ENCODE results near the gene PTHLH. TPM values are rescaled to one million over a fixed set of nuclear protein-coding genes. Genes with fewer than 3 reads are reported as not detected.

The PTHLH gene
- polyA plus RNA-seq, 1 of the 3 experiments (the other 2 are of a cell fraction): 29.0 TPM

DNA sequence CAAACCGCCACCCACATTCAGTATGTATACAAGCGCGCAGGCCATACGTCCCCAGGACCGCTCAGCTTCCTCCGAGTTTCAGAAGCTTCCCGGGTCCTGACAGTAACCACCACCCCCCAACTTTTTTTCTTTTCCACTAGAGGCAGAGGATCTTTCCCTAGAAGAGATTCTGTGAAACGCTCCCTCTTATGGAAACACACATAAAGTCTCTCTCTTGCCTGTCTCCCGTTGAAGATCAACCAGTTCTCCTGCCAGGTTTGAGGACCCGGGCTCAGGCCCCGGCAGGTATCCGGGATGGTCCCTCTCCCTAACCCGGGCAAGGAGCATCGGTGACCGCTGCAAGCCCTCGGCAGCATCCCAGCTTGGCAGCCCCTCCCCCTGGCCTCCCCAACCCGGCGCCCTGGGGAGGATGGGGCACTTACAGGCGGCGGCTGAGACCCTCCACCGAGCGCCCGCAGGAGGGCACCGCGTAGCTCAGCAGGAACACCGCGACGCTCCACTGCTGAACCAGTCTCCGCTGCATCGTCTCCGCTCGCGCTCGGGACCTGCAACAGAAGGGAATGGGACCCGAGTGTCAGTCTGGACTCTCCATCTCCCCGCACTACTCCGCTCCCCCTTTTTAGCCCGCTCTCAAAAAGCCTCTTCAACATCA, 3.4 kb downstream of the PTHLH start (continued):
- TF ChIP-seq SIN3A (IDR thresholded peaks at IDR 0.05; ENCODE audit: borderline replicate concordance, low read depth, low read length): peak; percentile 36; the same call in 1 of the 2 replicates
- TF ChIP-seq MXI1 (IDR thresholded peaks at IDR 0.05; ENCODE audit: low read depth, low read length): no peak
- TF ChIP-seq, protein P1, sequence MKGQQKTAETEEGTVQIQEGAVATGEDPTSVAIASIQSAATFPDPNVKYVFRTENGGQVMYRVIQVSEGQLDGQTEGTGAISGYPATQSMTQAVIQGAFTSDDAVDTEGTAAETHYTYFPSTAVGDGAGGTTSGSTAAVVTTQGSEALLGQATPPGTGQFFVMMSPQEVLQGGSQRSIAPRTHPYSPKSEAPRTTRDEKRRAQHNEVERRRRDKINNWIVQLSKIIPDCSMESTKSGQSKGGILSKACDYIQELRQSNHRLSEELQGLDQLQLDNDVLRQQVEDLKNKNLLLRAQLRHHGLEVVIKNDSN (IDR thresholded peaks at IDR 0.05; ENCODE audit: borderline replicate concordance, low read depth): no peak
- TF ChIP-seq MAX (IDR thresholded peaks at IDR 0.05; ENCODE audit: low read depth): no peak
- TF ChIP-seq RCOR1 (IDR thresholded peaks at IDR 0.05; ENCODE audit: low read length): no peak
- TF ChIP-seq TAF1 (IDR thresholded peaks at IDR 0.05; ENCODE audit: borderline replicate concordance, low read depth, low read length): no peak
- no peak for TF ChIP-seq FOXJ3 (CRISPR knock-in tag; IDR thresholded peaks at IDR 0.05)
- TF ChIP-seq, protein P2, sequence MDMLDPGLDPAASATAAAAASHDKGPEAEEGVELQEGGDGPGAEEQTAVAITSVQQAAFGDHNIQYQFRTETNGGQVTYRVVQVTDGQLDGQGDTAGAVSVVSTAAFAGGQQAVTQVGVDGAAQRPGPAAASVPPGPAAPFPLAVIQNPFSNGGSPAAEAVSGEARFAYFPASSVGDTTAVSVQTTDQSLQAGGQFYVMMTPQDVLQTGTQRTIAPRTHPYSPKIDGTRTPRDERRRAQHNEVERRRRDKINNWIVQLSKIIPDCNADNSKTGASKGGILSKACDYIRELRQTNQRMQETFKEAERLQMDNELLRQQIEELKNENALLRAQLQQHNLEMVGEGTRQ (IDR thresholded peaks at IDR 0.05; ENCODE audit: borderline replicate concordance, low read depth, low read length): no peak
- TF ChIP-seq FOSL2 (IDR thresholded peaks at IDR 0.05; ENCODE audit: borderline replicate concordance, low read depth): no peak

DNA sequence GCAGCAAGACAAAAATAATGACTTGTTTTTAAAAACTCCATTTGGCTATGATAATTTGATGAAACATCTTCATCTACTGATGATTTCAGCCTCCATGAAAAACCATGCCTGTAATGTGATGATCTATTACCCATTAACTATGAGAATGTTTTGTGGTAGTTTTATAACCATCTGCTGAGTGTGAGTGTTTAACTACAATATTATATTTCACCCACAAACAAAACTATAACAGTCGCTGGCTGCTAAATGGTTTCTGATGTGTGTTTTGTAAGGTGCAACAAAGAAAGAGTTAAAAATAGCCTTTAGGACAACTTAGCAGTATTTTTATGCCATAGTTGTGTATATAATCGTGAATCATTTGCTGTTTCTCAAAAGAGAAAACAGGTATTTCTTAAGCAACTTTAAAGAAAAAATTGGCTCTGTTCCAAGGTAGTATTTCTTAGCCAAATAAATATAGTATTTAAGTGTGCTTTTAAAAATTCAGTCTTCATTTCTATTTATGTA, 4.9 kb downstream of the PTHLH start:
- Histone ChIP-seq H3K27me3 (ENCODE audit: insufficient read depth) (no peaks in the 10 kb centered on the region), H3K4me1 (ENCODE audit: control insufficient read depth in 1 of 2, insufficient read depth in 2 of 2, low read depth in 1 of 2, low read length in 1 of 2) (peaks cover 5 to 30% of the 10 kb centered on the region in 2 experiments; a peak in 3 of 4 replicates), H3K9me3 (no peaks in the 10 kb centered on the region), H2AFZ (ENCODE audit: low read depth) (no peak overlapping the region), H3F3A (replicated peaks; ENCODE audit: insufficient read depth) (peaks cover 66% of the 10 kb centered on the region), H4K20me1 (ENCODE audit: insufficient read depth) (no peaks in the 10 kb centered on the region), H3K4me3 (ENCODE audit: low read depth in 2 of 2, low read length in 1 of 2) (peak overlapping the region; percentile 57 to 77; a peak in 2 of 4 replicates), H3K9me2 (no peaks in the 10 kb centered on the region), H3K36me3 (replicated peaks in 1 of 2; ENCODE audit: control insufficient read depth in 1 of 2, insufficient read depth in 2 of 2, low read length in 1 of 2) (peaks cover 0 to 11% of the 10 kb centered on the region in 2 experiments), H3K9ac (peak overlapping the region; percentile 91), H3K79me2 (ENCODE audit: insufficient read depth) (peaks cover 30% of the 10 kb centered on the region), H3K4me2 (peak overlapping the region; percentile 86), H3K27ac (ENCODE audit: low read depth in 2 of 2, low read length in 1 of 2) (peak overlapping the region in 1 of 2 experiments; percentile 98; a peak in 2 of 4 replicates)
- no peak for DNase-seq
- TF ChIP-seq PBX3 (IDR thresholded peaks at IDR 0.05): peak; percentile 53; the same call in 1 of the 2 replicates
- TF ChIP-seq, protein P1 (IDR thresholded peaks at IDR 0.05; ENCODE audit: borderline replicate concordance, low read depth): no peak
- no peak for TF ChIP-seq RFX5 (IDR thresholded peaks at IDR 0.05; ENCODE audit: low read length)
- peak; percentile 9; the same call in 1 of the 2 replicates for TF ChIP-seq NFIC (IDR thresholded peaks at IDR 0.05; ENCODE audit: borderline replicate concordance)
- peak; percentile 51 for TF ChIP-seq TCF12 (IDR thresholded peaks at IDR 0.05)
- TF ChIP-seq YY1 (IDR thresholded peaks at IDR 0.05; ENCODE audit: low read depth): no peak
- TF ChIP-seq, protein P3, sequence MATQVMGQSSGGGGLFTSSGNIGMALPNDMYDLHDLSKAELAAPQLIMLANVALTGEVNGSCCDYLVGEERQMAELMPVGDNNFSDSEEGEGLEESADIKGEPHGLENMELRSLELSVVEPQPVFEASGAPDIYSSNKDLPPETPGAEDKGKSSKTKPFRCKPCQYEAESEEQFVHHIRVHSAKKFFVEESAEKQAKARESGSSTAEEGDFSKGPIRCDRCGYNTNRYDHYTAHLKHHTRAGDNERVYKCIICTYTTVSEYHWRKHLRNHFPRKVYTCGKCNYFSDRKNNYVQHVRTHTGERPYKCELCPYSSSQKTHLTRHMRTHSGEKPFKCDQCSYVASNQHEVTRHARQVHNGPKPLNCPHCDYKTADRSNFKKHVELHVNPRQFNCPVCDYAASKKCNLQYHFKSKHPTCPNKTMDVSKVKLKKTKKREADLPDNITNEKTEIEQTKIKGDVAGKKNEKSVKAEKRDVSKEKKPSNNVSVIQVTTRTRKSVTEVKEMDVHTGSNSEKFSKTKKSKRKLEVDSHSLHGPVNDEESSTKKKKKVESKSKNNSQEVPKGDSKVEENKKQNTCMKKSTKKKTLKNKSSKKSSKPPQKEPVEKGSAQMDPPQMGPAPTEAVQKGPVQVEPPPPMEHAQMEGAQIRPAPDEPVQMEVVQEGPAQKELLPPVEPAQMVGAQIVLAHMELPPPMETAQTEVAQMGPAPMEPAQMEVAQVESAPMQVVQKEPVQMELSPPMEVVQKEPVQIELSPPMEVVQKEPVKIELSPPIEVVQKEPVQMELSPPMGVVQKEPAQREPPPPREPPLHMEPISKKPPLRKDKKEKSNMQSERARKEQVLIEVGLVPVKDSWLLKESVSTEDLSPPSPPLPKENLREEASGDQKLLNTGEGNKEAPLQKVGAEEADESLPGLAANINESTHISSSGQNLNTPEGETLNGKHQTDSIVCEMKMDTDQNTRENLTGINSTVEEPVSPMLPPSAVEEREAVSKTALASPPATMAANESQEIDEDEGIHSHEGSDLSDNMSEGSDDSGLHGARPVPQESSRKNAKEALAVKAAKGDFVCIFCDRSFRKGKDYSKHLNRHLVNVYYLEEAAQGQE (IDR thresholded peaks at IDR 0.05; ENCODE audit: low read depth, low read length): no peak
- TF ChIP-seq JUND (IDR thresholded peaks at IDR 0.05): 0 out of 2 replicates have a peak, but pooled peaks have one; percentile 29
- ChIA-PET CTCF (no interaction called here), POLR2A (no interaction called here)
- WGBS (ENCODE audit: low lambda C conversion rate): 12% methylated on average over 2 of the region's 2 CpGs

All from SK-N-SH (cell line).